GM18520 (cell line): ENCODE measurements around the gene FAM200A.
"Not testable (repeated sequence)": the region's sequence is repeated elsewhere in the genome, so short reads cannot be mapped to it uniquely, and the experiment has no call there.

Experiments
- ATAC-seq: cut with Tn5 transposase; IDR thresholded peaks from one replicate; pipeline ENCODE4 v1.9.1; 2021; ENCODE audit not compliant: unreplicated experiment

The FAM200A gene

DNA sequence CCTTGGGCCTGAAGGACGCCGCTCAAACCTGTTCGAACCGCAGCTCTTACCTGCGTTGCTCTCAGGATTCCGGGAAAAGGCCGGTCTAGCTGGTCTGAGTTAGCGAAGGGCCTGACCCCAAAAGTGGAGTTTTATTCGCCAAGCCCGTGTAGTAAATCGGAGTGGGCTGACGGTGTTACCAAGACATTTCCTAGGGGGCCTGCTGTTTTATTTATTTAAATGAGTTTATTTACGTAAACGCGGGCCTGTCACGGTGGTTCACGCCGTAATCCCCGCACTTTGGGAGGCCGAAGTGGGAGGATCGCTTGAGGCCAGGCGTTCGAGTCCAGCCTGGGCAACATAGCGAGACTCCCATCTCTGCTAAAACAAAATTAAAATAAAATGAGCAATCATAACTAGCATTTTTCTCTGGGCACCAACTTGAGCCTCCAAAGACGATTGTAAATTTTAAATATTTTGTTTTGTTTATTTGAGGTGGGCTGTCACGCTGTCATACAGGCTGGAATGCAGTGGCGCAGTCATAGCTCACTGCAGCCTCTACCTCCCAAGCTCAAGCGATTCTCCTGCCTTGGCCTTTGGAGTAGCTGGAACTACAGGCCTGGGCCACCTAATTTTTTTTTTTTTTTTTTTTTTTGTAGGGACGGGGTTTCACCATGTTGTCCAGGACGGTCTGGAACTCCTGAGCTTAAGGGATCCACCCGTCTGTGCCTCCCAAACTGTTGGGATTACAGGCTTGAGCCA is 7.4 kb upstream of the FAM200A start:
- ATAC-seq = no peak

DNA sequence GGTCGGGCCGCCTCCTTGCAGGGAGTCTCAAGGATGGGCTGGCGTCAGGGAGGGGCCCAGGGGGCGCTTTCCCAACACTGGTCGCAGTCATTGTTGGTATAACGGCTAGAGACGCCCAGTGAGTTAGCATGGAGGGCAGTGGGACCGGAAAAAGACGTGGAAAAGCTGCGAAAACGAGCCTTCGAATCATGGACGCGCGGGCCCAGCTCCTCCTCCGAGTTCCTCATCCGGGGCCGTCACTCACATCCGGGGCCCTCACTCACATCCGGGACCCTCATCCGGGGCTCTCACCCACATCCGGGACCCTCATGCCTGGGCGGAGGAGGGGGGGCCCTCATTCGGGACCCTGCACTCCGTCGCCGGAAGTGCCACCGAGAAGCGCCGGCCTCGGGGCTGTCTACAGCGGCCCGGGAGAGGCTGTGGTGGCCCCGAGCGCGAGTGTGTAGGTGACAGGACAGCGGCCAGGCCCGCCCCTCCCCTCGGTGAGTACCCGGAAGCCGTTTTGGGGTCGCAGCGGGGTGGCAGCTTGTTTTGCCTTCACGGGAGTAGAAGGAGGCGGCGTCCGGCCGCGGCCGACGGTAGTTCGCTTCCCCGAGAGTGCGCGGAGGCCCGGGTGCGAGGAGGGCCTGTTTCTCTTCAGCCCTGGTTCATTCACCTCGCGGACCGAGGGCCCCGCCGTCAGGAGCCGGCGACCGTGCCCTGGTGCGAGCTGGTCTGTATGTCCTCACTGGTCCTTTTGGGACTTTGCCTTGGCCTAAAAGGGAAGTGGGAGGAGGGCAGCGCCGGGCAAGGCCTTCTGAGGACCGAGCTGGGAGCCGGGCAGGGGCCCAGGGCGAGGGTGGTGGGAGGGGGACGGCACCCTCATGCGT is 6.6 kb upstream of the FAM200A start, which contains the start of gene ZNF655:
Gene ZNF655, plus strand, starts transcription at position 337 of the 869 bp plus-strand sequence. CDS start 1,918 bp downstream, outside the sequence.
- ATAC-seq = peak; percentile 61

DNA sequence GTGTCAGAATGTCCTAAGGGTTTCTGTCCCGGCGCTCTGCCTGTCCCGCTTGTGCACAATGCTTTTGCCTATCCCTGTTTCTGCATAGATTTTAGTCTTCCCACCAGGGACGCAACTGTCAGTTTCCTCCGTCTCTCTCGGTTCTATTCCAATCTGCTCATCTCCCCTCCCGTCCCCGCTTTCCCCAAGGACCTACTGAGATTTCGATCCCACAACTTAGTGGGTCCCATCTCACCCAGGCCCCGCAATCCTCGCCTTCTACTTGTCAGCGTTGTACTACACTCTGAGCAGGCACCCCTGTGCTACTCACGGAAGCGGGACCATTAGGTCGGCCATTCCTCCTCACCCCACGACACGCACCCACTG is 6.0 kb upstream of the FAM200A start:
- ATAC-seq = peak; percentile 26

DNA sequence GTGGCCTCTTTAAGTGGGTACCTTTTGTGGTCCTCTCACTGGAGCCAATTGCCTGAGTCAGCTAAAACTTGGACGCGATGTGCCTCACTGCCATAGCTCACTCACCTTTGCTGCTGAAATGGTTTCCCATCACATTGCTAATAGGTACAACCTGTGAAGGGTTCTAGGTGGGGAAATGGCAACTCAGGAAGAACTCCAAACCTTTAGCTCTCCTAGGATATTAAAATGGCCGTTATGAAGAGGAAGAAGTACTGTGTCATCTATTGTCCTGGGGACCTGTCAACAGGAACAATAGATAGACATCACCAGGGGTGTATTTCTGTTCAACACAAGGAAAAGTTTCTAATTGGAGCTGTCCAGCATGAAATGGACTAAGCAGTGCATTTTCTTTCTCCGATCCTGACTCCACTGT is 5.3 kb upstream of the FAM200A start:
- ATAC-seq = no peak

DNA sequence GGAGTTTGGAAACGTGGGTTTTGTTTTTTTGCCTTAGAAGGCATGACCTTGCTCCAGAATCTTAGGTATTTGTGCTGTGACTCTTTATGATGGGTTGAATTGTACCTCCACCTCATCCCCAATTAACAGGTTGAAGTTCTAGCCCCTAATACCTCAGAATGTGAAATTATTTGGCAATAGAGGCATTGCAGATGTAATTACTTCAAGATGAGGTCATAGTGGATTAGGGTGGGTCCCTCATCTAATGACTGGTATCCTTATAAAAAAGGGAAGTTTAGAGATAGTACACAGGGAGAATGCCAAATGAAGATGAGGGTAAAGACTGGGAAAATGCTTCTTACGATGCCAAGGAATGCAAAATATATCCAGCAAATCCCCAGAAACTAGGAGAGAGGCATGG is 3.0 kb upstream of the FAM200A start:
- ATAC-seq = no peak

DNA sequence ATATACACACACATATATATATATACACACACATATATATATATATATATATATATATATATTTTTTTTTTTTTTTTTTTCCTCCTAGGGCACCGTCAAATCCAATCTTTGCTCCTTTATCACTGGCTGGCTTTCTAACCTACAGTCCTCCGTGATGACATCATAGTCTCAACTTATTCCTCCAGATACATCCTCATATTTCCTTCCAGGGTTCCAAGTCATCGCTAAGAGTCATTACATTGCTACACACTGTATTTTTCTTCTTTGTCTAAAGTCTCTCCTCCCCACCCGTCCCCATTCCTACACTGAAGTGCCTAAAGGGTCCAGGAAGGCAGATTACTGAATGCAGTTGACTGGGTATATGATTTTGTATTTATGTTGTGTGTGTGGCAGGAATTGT is 1.1 kb upstream of the FAM200A start:
- ATAC-seq = no peak

DNA sequence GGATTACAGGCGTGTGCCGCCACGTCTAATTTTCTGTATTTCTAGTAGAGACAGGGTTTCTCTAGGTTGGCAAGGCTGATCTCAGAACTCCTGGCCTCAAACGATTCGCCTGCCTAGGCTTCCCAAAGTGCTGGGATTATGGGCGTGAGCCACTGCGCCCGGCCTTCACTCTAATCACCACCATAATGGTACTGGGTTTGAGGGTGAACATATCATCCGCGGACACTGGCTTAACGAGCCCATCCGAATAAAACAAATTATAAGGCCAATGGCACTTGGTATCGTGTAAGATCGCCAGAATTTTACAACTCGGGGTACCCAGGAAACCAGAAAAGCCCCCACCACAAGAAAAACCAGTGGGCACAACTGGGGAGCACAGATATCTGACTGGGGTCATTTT is 580 bp downstream of the FAM200A start:
- no peak for ATAC-seq

DNA sequence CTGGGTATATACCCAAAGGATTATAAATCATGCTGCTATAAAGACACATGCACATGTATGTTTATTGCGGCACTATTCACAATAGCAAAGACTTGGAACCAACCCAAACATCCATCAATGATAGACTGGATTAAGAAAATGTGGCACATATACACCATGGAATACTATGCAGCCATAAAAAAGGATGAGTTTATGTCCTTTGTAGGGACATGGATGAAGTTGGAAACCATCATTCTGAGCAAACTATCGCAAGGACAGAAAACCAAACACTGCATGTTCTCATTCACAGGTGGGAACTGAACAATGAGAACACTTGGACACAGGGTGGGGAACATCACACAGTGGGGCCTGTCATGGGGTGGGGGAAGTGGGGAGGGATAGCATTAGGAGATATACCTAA is 2.4 kb downstream of the FAM200A start:
- not testable (repeated sequence) for ATAC-seq

DNA sequence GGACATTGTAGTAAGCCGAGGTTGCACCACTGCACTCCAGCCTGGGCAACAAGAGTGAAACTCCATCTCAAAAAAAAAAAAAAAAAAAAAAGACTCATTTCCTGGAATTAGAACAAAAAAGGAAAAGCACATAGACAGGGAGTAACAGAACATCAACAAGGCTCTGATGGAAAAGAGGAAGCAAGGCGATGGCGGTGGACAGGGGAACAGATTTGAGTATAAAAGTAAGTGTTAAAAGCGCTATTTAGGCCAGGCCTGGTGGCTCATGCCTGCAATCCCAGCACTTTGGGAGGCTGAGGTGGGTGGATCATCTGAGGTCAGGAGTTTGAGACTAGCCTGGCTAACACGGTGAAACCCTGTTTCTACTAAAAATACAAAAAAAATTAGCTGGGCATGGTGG is 6.6 kb downstream of the FAM200A start:
- ATAC-seq = not testable (repeated sequence)

DNA sequence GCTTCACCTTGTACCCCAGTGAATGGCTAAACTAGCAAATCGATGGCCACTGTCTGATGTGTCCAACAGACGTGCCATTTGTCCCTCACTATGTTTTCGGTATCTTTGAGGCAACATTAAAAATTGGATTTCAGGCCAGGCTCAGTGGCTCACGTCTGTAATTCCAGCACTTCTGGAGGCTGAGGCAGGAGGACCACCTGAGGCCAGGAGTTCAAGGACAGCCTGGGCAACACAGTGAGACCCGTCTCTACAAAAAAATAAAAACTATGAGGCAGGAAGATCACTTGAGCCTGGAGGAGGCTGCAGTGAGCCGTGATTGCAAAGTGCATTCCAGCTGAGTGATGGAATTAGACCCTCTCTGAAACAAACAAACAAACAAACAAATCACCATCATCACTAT is 8.0 kb downstream of the FAM200A start:
- no peak for ATAC-seq

DNA sequence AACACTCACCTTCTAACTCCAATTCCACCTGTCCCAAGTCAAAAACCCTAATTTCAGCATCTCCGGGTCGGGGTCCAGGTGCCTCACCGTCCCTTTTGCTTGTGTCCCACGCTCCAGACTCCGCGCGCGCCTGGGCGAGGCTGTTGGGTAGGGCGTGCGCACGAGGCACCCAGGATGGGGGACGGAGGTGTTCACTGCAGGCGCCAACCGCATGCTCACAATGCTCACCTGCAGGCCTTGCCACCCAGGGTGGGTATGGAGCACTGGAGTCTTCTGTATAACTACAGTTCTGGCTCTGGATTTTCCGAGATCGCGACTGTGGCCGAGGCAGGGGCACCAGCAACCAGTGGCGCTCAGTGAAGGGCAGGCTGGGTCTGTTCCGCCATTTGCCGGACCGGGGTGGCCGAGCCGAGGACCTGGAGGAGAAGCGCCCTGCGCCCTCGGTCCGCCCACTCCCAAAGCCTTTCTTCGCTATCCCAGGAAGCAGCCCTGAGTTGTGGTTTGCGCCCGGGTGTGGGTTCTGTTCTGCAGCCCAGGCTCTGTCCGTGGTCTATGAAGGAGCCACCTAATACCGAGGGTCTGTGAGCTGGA is 8.7 kb downstream of the FAM200A start:
- ATAC-seq = no peak

DNA sequence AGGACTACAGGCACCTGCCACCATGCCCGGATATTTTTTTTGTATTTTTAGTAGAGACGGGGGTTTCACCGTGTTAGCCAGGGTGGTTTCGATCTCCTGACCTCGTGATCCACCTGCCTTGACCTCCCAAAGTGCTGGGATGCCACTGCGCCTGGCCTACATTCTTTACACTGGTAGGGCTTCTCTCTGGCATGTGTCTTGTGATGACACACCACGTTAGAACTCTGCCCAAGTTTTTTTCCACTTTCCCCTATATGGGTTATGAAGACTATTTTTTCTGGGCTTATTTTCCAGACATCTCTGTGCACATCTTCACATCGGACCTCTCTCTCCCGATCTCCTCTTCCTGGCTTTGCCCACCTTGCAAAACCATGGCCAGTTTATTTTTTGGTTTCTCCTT is 10.7 kb downstream of the FAM200A start:
- ATAC-seq = no peak

DNA sequence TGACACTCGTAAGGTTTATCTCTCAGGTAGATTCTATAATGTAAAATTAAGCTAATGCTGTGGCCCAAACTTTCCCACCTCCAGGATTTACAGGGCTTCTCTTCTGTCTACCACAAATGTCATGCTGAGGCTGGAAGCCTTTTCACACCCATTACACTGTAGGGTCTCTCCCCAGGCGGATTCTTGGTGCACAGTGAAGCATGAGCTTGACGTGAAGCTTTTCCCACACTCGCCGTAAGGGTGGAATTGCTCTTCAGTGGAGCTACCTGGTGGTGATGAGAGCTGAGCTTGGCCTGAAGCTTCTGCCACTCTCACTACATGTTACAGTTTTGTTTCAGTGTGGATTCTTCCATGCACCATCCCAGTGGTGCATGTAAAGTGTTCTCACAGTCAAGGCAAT is 11.4 kb downstream of the FAM200A start:
- ATAC-seq = no peak

DNA sequence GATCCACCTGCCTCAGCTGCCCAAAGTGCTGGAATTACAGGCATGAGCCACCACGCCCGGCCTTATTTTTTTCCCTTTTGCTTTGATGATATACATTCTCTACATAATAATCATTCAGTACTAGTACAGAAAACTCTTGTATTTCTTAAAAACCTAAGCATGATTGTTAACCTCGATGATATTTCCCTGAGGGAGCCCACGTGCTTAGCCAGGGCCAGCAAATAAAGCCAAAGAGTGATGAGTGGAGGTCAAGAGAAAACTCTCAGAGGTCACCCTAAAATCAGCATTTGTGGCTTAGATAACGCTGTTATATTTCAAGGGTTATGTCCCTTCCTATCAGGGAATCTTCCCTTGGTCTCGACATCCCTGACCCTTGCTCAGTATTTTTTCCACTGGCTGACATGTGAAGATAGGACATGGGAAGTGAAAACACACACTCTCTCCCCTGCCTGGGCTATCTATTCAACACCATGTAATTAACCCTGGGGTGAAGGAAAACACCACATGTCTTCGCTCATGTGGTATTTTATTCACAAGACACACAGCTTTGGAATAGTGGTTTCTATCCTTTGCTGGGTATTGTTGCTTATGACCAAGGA is 12.6 kb downstream of the FAM200A start:
- no peak for ATAC-seq

DNA sequence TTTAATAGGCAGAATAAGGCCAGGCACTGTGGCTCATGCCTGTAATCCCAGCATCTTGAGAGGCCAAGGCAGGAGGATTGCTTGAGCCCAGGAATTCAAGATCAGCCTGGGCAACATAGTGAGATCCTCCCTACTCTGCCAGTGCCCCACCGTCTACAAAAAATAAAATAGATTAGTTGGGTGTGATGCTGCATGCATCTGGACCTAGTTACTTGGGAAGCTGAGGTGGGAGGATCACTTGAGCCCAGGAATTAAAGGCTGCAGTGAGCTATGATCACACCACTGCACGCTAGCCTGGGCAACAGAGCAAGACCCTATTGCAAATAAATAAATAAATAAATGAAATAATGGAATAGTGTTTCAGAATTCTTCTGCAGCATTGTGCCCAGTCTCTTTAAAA is 16.2 kb downstream of the FAM200A start:
- ATAC-seq = no peak

DNA sequence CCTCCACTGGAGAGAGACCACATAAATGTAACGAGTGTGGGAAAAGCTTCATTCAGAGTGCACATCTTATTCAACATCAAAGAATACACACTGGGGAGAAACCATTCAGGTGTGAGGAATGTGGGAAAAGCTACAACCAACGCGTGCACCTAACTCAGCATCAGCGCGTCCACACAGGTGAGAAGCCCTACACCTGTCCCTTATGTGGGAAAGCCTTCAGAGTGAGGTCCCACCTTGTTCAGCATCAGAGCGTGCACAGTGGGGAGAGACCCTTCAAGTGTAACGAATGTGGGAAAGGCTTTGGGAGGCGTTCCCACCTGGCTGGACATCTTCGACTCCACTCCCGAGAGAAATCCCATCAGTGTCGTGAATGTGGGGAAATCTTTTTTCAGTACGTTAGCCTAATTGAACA is 20.6 kb downstream of the FAM200A start:
- no peak for ATAC-seq

DNA sequence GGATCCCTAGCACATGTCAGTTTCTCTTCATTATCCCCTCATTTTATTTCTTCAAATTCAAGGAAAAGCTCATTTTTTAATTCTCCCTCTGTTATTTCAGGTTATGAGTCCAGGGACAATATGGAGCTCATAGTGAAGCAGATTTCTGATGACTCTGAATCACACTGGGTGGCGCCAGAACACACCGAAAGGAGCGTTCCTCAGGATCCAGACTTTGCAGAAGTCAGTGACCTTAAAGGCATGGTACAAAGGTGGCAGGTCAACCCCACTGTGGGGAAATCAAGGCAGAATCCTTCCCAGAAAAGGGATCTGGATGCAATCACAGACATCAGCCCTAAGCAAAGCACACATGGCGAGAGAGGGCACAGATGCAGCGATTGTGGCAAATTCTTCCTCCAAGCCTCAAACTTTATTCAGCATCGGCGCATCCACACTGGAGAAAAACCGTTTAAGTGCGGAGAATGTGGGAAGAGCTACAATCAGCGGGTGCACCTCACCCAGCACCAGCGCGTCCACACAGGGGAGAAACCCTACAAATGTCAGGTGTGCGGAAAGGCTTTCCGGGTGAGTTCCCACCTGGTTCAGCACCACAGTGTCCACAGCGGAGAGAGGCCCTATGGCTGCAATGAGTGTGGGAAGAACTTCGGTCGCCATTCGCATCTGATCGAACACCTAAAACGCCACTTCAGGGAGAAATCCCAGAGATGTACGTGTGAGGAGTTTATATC is 26.0 kb downstream of the FAM200A start:
- ATAC-seq = no peak

DNA sequence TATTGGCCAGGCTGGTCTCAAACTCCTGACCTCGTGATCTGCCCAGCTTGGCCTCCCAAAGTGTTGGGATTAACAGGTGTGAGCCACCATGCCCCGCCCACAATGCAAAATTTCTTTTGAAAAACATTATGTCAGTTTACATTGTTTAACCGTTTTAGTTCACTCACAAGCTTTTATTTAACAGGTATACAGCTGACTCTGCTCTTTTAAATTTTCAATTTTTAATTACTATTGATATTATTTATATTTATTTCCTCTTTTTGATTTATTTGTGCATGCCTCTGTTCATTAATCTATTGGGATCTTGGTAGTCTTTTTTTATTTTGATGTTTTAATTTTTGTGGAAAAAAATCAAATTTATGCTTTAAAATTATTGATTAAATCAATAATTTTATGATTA is 30.5 kb downstream of the FAM200A start:
- no peak for ATAC-seq

DNA sequence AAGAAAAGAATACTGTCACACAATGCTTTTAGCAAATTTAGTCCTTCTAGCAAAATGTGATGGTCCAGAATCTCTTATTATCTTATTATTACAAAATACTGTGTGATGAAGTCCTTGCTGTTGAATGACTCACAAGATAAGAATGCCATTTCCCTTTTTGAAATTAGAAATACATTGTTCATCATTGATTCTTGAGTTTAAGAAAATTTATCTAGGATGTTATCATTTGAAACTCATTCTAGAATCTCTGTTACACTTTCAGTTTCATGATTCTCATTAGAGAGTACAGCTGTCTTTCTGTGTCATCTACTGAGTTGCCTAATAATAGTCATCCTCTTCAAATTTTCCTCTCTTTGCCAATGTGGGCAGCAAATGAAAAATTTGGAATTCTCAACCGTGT is 37.9 kb downstream of the FAM200A start:
- ATAC-seq = no peak

DNA sequence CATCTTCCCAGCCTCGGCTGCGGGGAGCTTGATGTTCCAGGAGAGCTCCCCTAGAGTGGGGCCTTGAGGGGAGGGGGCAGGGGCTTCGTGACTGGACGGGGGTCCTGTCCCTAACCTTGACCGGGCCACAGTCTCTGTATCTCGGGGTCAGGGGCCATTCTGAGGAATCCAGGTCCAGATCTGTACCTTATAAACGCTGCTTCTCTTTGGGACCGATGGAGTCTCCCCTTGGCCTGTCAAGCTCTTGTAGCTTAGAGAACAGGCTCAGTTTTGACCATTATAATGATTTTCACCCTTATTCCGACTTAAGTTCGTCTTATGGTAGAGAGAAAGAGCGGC is 46.6 kb downstream of the FAM200A start:
- ATAC-seq = no peak
